Neural progenitor cell (in vitro differentiated cells): ENCODE results near the gene CPEB1. TPM values are rescaled to one million over a fixed set of nuclear protein-coding genes. Genes with fewer than 3 reads are reported as not detected.
A peak's percentile ranks its signal among the peaks of the same experiment; 100 is the strongest.

Source experiments
- DNase-seq: peaks from one replicate; pipeline ENCODE4 v3.0.0-alpha.2; 2016; ENCODE audit warnings: low spot score
- H2AFZ ChIP-seq: fragments of 200-600 bp; sonication (generic); replicated peaks from 2 replicates; pipeline ENCODE4 v1.6.1; 2016; ENCODE audit warnings: antibody characterized with exemption
- H3F3A ChIP-seq: fragments of 200-600 bp; sonication (generic); 2 replicates; pipeline ENCODE4 v1.6.1; 2016; ENCODE audit warnings: antibody characterized with exemption, low read depth
- H3K27ac ChIP-seq: fragments of 200-600 bp; sonication (generic); 2 replicates; pipeline ENCODE4 v1.5.1; 2016; ENCODE audit warnings: mild to moderate bottlenecking
- H3K27me3 ChIP-seq: fragments of 200-600 bp; sonication (generic); 2 replicates; pipeline ENCODE4 v1.6.1; 2016; ENCODE audit warnings: mild to moderate bottlenecking, moderate library complexity
- H3K36me3 ChIP-seq: fragments of 200-600 bp; sonication (generic); 2 replicates; pipeline ENCODE4 v1.5.1; 2016
- H3K4me1 ChIP-seq: fragments of 200-600 bp; sonication (generic); 2 replicates; pipeline ENCODE4 v1.6.1; 2016; ENCODE audit warnings: mixed run types
- H3K4me2 ChIP-seq: fragments of 200-600 bp; sonication (generic); 2 replicates; pipeline ENCODE4 v1.6.1; 2016
- H3K4me3 ChIP-seq: fragments of 200-600 bp; sonication (generic); 2 replicates; pipeline ENCODE4 v1.5.1; 2016
- H3K79me2 ChIP-seq: fragments of 200-600 bp; sonication (generic); 2 replicates; pipeline ENCODE4 v1.6.1; 2016; ENCODE audit warnings: low read depth
- H3K9ac ChIP-seq: fragments of 200-600 bp; sonication (generic); 2 replicates; pipeline ENCODE4 v1.6.1; 2016
- H3K9me3 ChIP-seq: fragments of 200-600 bp; sonication (generic); 2 replicates; pipeline ENCODE4 v1.5.1; 2016; ENCODE audit warnings: low read depth
- H4K20me1 ChIP-seq: fragments of 200-600 bp; sonication (generic); 2 replicates; pipeline ENCODE4 v1.6.1; 2016; ENCODE audit warnings: low read depth
- H3K27ac Mint-ChIP-seq: 3 replicates; pipeline ENCODE4 v1.8.0; 2021; ENCODE audit warnings: mixed read lengths
- H3K27me3 Mint-ChIP-seq: 2 replicates; pipeline ENCODE4 v1.8.0; 2022; ENCODE audit warnings: low read depth, mild to moderate bottlenecking, inconsistent platforms, moderate library complexity, mixed read lengths; ENCODE audit not compliant: insufficient read depth
- H3K36me3 Mint-ChIP-seq: 3 replicates; pipeline ENCODE4 v1.8.0; 2021; ENCODE audit warnings: mixed read lengths
- H3K4me1 Mint-ChIP-seq: 3 replicates; pipeline ENCODE4 v1.8.0; 2021; ENCODE audit warnings: mixed read lengths
- H3K4me3 Mint-ChIP-seq: 3 replicates; pipeline ENCODE4 v1.8.0; 2021; ENCODE audit warnings: mild to moderate bottlenecking, moderate library complexity, mixed read lengths
- H3K9me3 Mint-ChIP-seq: 3 replicates; pipeline ENCODE4 v1.8.0; 2020; ENCODE audit warnings: mixed read lengths
- EZH2 ChIP-seq: fragments of 200-600 bp; sonication (generic); IDR thresholded peaks from 2 replicates; pipeline ENCODE4 v1.6.1; 2017; ENCODE audit warnings: antibody characterized with exemption, mild to moderate bottlenecking, moderate library complexity
- EZH2phosphoT487 ChIP-seq: fragments of 200-600 bp; sonication (generic); IDR thresholded peaks from 2 replicates; pipeline ENCODE4 v1.6.1; 2017; ENCODE audit warnings: antibody characterized with exemption
- total RNA-seq: library from RNA; depleted of rRNA; stranded (reverse); fragments of >200 nt; gene quantifications from 2 replicates; pipeline ENCODE4 v1.2.3, GENCODE V29; 2015; ENCODE audit warnings: low replicate concordance
- TF ChIP-seq, protein P1 (sequence below): fragments of 200-600 bp; sonication (generic); IDR thresholded peaks from 2 replicates; pipeline ENCODE4 v1.5.1; 2017; ENCODE audit warnings: antibody characterized with exemption, mild to moderate bottlenecking

Gene CPEB1
- total RNA-seq, 1 donor from 2014 or later: 2.1 TPM

- Histone ChIP-seq H3K4me1 (peaks cover 18% of the 10 kb centered on the region), H3K27me3 (no peaks in the 10 kb centered on the region), H3K36me3 (no peaks in the 10 kb centered on the region), H3F3A (no peaks in the 10 kb centered on the region), H3K9ac (no peak overlapping the region), H3K4me3 (no peak overlapping the region), H3K4me2 (no peak overlapping the region), H3K79me2 (no peaks in the 10 kb centered on the region), H4K20me1 (no peaks in the 10 kb centered on the region), H2AFZ (no peak overlapping the region), H3K9me3 (no peaks in the 10 kb centered on the region), H3K27ac (no peak overlapping the region)
- H3K4me3 Mint-ChIP-seq: no peak overlapping the region
- H3K27me3 Mint-ChIP-seq: peaks cover 2% of the 10 kb centered on the region
- no peak for TF ChIP-seq EZH2phosphoT487
- TF ChIP-seq, protein P1, sequence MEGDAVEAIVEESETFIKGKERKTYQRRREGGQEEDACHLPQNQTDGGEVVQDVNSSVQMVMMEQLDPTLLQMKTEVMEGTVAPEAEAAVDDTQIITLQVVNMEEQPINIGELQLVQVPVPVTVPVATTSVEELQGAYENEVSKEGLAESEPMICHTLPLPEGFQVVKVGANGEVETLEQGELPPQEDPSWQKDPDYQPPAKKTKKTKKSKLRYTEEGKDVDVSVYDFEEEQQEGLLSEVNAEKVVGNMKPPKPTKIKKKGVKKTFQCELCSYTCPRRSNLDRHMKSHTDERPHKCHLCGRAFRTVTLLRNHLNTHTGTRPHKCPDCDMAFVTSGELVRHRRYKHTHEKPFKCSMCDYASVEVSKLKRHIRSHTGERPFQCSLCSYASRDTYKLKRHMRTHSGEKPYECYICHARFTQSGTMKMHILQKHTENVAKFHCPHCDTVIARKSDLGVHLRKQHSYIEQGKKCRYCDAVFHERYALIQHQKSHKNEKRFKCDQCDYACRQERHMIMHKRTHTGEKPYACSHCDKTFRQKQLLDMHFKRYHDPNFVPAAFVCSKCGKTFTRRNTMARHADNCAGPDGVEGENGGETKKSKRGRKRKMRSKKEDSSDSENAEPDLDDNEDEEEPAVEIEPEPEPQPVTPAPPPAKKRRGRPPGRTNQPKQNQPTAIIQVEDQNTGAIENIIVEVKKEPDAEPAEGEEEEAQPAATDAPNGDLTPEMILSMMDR: no peak
- no peak for TF ChIP-seq EZH2
- H3K4me1 Mint-ChIP-seq: peaks cover 6% of the 10 kb centered on the region
- H3K27ac Mint-ChIP-seq: no peak overlapping the region
- no peaks in the 10 kb centered on the region for H3K9me3 Mint-ChIP-seq
- H3K36me3 Mint-ChIP-seq: no peaks in the 10 kb centered on the region
- DNase-seq: peak; percentile 16
Measured at GRCh38 chr15:82587805-82588204, 59.4 kb downstream of the CPEB1 start.

DNA sequence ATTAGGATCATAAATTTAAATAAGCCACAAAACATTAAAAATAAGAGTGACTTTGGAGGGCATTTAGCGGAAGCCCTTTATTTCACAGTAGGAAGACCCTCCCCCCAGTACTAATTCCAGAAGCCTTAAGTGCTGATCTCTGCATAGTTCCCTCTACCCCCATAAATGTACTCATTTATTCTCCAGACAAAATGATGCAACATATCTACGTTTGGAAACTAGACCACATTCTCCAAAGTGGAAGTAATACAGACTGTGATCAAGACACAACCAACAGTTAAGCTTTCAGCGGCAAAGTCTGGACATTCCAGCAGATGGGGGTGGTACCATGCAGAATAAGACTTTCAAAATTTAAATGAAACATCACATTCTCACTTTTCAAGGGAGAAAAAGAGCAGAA, 62.1 kb downstream of the CPEB1 start:
- H3K36me3 Mint-ChIP-seq: no peaks in the 10 kb centered on the region
- Histone ChIP-seq H2AFZ (peak overlapping the region; percentile 19), H3K9ac (no peak overlapping the region), H3K79me2 (no peaks in the 10 kb centered on the region), H3K4me2 (peak overlapping the region; percentile 7), H3K27ac (no peak overlapping the region), H3F3A (no peaks in the 10 kb centered on the region), H3K9me3 (no peaks in the 10 kb centered on the region), H4K20me1 (no peaks in the 10 kb centered on the region), H3K27me3 (no peaks in the 10 kb centered on the region), H3K4me3 (no peak overlapping the region), H3K4me1 (peaks cover 18% of the 10 kb centered on the region), H3K36me3 (no peaks in the 10 kb centered on the region)
- peaks cover 4% of the 10 kb centered on the region for H3K4me1 Mint-ChIP-seq
- DNase-seq: no peak
- no peak overlapping the region for H3K27ac Mint-ChIP-seq
- no peak overlapping the region for H3K4me3 Mint-ChIP-seq
- no peaks in the 10 kb centered on the region for H3K9me3 Mint-ChIP-seq
- TF ChIP-seq EZH2: no peak
- TF ChIP-seq, protein P1: peak; percentile 40
- peaks cover 5% of the 10 kb centered on the region for H3K27me3 Mint-ChIP-seq

- H3F3A ChIP-seq: no peaks in the 10 kb centered on the region
- no peak for TF ChIP-seq EZH2phosphoT487
- TF ChIP-seq, protein P1: no peak
- TF ChIP-seq EZH2: no peak
- H3K79me2 ChIP-seq: no peaks in the 10 kb centered on the region
- no peak overlapping the region for H3K27ac ChIP-seq
- no peak overlapping the region for H2AFZ ChIP-seq
- H4K20me1 ChIP-seq: no peaks in the 10 kb centered on the region
- H3K9ac ChIP-seq: no peak overlapping the region
- peaks cover 8% of the 10 kb centered on the region for H3K4me1 ChIP-seq
- Mint-ChIP-seq H3K4me1 (peaks cover 4% of the 10 kb centered on the region), H3K36me3 (no peaks in the 10 kb centered on the region), H3K27ac (no peak overlapping the region), H3K27me3 (peaks cover 10% of the 10 kb centered on the region), H3K4me3 (no peak overlapping the region), H3K9me3 (no peaks in the 10 kb centered on the region)
- H3K4me2 ChIP-seq: no peak overlapping the region
- no peak for DNase-seq
- H3K36me3 ChIP-seq: no peaks in the 10 kb centered on the region
- no peak overlapping the region for H3K4me3 ChIP-seq
- no peaks in the 10 kb centered on the region for H3K27me3 ChIP-seq
- no peaks in the 10 kb centered on the region for H3K9me3 ChIP-seq
Measured at GRCh38 chr15:82580713-82581112, 66.5 kb downstream of the CPEB1 start.

DNA sequence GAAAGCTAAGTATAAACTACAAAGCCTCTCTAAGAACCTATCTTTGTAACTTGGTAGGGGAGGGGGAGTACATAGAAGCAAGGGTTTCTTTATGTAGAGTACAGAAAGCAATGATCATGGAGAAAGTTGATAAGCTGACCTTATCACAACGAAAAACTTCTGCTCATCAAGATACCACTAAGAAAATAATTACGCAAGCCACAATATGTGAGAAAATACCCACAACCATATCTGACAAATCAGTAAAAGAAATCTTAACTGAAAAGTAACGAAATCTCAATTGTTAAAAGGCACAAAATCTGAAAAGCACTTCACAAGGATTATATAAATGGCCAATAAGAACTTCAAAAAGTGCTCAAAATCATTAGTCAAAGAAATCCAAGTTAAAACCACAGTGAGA, 71.8 kb downstream of the CPEB1 start:
- Mint-ChIP-seq H3K9me3 (no peaks in the 10 kb centered on the region), H3K4me1 (peaks cover 26% of the 10 kb centered on the region), H3K27ac (no peak overlapping the region), H3K36me3 (no peaks in the 10 kb centered on the region), H3K4me3 (no peak overlapping the region), H3K27me3 (peaks cover 8% of the 10 kb centered on the region)
- Histone ChIP-seq H3K4me3 (no peak overlapping the region), H3F3A (no peaks in the 10 kb centered on the region), H3K27me3 (no peaks in the 10 kb centered on the region), H3K27ac (no peak overlapping the region), H3K4me2 (no peak overlapping the region), H2AFZ (no peak overlapping the region), H3K36me3 (no peaks in the 10 kb centered on the region), H4K20me1 (no peaks in the 10 kb centered on the region), H3K9me3 (no peaks in the 10 kb centered on the region), H3K4me1 (peaks cover 20% of the 10 kb centered on the region), H3K9ac (no peak overlapping the region), H3K79me2 (no peaks in the 10 kb centered on the region)
- no peak for TF ChIP-seq EZH2
- TF ChIP-seq, protein P1: no peak
- TF ChIP-seq EZH2phosphoT487: no peak
- DNase-seq: no peak
